Kidney (tissue), 14 donors: ENCODE results near the gene PSIP1. TPM values are rescaled to one million over a fixed set of nuclear protein-coding genes. Genes with fewer than 3 reads are reported as not detected.

Experiments used
- DNase-seq, 5 donors: peaks; one replicate each; pipeline ENCODE4 v3.0.0-alpha.2; 2013 to 2020
- FAIRE-seq: peaks from 2 replicates; lab custom pipeline; 2012; peaks lifted over from hg19 to GRCh38; lab: Jason Lieb, UNC
- H3K27ac ChIP-seq, 2 donors: one replicate each; pipeline ENCODE4 v1.7.0; 2013; ENCODE audit warnings: low read depth in 2 of 2, low read length in 2 of 2, inconsistent platforms in 1 of 2
- H3K27me3 ChIP-seq: one replicate; pipeline ENCODE4 v1.7.1; 2013; ENCODE audit warnings: low read length, inconsistent platforms; ENCODE audit not compliant: control insufficient read depth, insufficient read depth
- H3K36me3 ChIP-seq, 3 donors: one replicate each; pipeline versions ENCODE4 v1.7.0 to v1.7.1; 2013; ENCODE audit warnings: low read length in 3 of 3, control low read depth in 1 of 3, inconsistent platforms in 1 of 3; ENCODE audit not compliant: insufficient read depth in 3 of 3, control insufficient read depth in 2 of 3
- H3K4me1 ChIP-seq, 3 donors: one replicate each; pipeline versions ENCODE4 v1.7.0 to v1.7.1; 2013; ENCODE audit warnings: low read length in 3 of 3, inconsistent platforms in 1 of 3, low read depth in 1 of 3; ENCODE audit not compliant: control insufficient read depth in 2 of 3, insufficient read depth in 2 of 3
- H3K4me3 ChIP-seq, 3 donors: one replicate each; pipeline versions ENCODE4 v1.7.0 to v1.8.1; 2013; ENCODE audit warnings: low read length in 3 of 3, control low read depth in 1 of 3, inconsistent platforms in 1 of 3
- H3K9ac ChIP-seq, 3 donors: one replicate each; pipeline versions ENCODE4 v1.7.0 to v1.7.1; 2013; ENCODE audit warnings: low read length in 3 of 3, control low read depth in 1 of 3, inconsistent platforms in 1 of 3
- H3K9me3 ChIP-seq, 3 donors: one replicate each; pipeline versions ENCODE4 v1.7.0 to v1.7.1; 2013; ENCODE audit warnings: low read length in 3 of 3, control low read depth in 1 of 3, inconsistent platforms in 1 of 3; ENCODE audit not compliant: control insufficient read depth in 2 of 3, insufficient read depth in 1 of 3
- intact Hi-C: fragments of 100-400 bp; cut with DNase I; formaldehyde crosslinking; loops from one replicate; pipeline ENCODE4 v1.11.1; 2022
- polyA plus RNA-seq: library from polyadenylated mRNA; stranded (reverse); fragments of 350-450 nt; fragmentation: Illumina TruSeq; extraction: RNeasy Lipid Tissue Mini Kit (QIAGEN cat#74804); gene quantifications from one replicate; pipeline ENCODE4 v1.2.3, GENCODE V29; 2014; ENCODE audit warnings: low read depth, low replicate concordance; ENCODE audit not compliant: insufficient read depth
- total RNA-seq: library from RNA; stranded (reverse); fragmentation: NEBNext Ultra II Directional; extraction: Animal tissue kit (Norgen Biotek cat#: 25700); gene quantifications from one replicate; pipeline ENCODE4 v1.2.1, GENCODE V29; 2021
- TF ChIP-seq, protein P1 (sequence below): IDR thresholded peaks from 3 replicates; pipeline ENCODE4 v1.5.1; 2012; ENCODE audit warnings: mild to moderate bottlenecking, moderate library complexity, borderline replicate concordance; ENCODE audit not compliant: insufficient read depth; ENCODE audit errors: extremely low read depth
- donor health status: control.
- donor health status: control.
- donor health status: control.
- donor health status: control.
- donor health status: control.
- donor health status: DM: yes; HTN: yes; CAD: no.
- donor health status: Normal renal cell carcinoma (clear cell type).

Gene PSIP1
- total and polyA plus RNA-seq, 2 donors from 2014 or later = 31.1 to 43.9 TPM

DNA sequence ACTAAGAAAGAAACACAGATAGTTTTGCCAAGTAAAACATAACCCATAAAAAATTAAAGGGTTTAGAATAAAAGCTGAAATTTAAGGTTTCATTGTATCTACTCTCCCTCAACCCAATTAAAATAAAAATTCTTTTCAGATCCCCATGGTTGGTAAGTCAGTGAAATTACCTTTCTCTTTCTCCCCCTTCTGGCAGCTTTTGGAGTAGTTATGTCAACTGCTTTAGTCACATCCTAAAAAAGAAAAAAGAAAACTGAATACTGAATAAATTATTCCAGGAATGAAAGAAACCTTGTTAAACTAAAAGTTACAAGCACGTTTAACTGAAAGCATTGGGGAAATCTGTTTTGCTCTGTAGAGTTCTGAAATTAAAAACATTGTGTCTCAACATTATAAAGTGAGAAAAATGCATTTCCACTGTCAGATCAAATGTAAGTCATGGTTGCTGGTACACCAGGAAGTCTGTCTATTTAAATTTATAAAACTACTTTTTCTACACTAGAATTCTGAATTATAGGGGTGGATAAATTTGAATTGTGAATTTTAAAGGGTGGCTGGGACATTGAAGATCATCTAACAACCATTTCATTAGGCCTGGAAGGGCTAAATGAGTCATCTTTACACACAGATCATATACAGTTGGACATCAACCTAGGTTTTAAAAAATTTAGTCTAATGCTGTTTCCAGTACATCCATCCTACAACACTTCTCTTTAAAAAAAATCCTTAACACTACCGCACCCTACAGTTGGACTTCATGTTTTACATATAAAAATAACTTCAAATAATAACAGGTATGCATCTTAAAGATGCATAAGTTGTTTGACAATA is 24.7 kb downstream of the PSIP1 start:
- H3K9ac ChIP-seq = no peak overlapping the region
- no peaks in the 10 kb centered on the region for H3K9me3 ChIP-seq
- intact Hi-C loops = no loop called here
- FAIRE-seq = peak; percentile 30
- peaks cover 0 to 10% (median 0%) of the 10 kb centered on the region in 3 donors for H3K36me3 ChIP-seq
- no peak overlapping the region for H3K27ac ChIP-seq
- H3K27me3 ChIP-seq = no peaks in the 10 kb centered on the region
- peak in 2 of 5 donors; percentile 47 to 62 for DNase-seq
- H3K4me1 ChIP-seq = no peaks in the 10 kb centered on the region
- TF ChIP-seq, protein P1, sequence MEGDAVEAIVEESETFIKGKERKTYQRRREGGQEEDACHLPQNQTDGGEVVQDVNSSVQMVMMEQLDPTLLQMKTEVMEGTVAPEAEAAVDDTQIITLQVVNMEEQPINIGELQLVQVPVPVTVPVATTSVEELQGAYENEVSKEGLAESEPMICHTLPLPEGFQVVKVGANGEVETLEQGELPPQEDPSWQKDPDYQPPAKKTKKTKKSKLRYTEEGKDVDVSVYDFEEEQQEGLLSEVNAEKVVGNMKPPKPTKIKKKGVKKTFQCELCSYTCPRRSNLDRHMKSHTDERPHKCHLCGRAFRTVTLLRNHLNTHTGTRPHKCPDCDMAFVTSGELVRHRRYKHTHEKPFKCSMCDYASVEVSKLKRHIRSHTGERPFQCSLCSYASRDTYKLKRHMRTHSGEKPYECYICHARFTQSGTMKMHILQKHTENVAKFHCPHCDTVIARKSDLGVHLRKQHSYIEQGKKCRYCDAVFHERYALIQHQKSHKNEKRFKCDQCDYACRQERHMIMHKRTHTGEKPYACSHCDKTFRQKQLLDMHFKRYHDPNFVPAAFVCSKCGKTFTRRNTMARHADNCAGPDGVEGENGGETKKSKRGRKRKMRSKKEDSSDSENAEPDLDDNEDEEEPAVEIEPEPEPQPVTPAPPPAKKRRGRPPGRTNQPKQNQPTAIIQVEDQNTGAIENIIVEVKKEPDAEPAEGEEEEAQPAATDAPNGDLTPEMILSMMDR = peak; percentile 49
- H3K4me3 ChIP-seq = no peak overlapping the region

DNA sequence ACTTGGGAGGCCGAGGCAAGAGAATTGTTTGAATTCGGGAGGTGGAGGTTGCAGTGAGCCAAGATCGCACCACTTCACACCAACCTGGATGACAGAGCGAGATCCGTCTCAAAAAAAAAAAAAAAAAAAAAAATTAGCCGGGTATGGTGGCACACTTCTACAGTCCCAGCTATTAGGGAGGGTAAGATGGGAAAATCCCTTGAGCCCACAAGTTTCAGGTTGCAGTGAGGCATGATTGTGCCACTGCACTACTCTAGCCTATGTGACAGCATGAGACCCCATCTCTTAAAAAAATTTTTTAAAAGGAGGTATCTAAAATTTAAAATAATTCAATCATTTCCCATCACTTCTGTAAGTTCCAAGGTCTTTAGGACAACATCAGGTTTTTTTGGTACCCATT is 26.0 kb downstream of the PSIP1 start:
- Histone ChIP-seq H3K27me3 (no peaks in the 10 kb centered on the region), H3K9me3 (no peaks in the 10 kb centered on the region), H3K27ac (no peak overlapping the region), H3K4me3 (no peak overlapping the region), H3K36me3 (peaks cover 0 to 10% (median 3%) of the 10 kb centered on the region in 3 donors), H3K4me1 (no peaks in the 10 kb centered on the region), H3K9ac (no peak overlapping the region)
- FAIRE-seq (no peak), DNase-seq (no peak)
- intact Hi-C loops = no loop called here
- TF ChIP-seq, protein P1 = no peak

DNA sequence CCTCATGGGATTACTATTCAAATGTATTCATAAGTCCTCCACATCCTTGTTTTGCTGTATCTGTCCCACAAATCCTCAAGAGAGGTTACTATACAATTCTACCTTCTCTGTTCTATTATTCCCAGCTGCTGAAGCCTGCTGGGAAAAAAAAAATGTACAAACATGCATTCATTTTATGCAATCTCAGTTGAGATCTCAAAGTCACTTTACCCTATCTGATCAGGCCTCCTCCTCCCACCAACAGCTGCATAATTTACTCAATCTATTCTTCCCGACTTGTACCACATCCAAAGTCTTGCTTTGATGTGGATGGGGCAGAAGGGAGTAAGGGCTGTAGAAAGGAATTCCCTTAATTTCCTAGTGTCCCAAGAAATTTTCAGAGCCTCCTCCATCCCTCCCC is 28.6 kb downstream of the PSIP1 start:
- H3K27me3 ChIP-seq = no peaks in the 10 kb centered on the region
- no peak overlapping the region for H3K9ac ChIP-seq
- TF ChIP-seq, protein P1 = no peak
- no peaks in the 10 kb centered on the region for H3K9me3 ChIP-seq
- no peak overlapping the region for H3K4me3 ChIP-seq
- no peak for FAIRE-seq
- peaks cover 0 to 10% (median 4%) of the 10 kb centered on the region in 3 donors for H3K36me3 ChIP-seq
- DNase-seq = peak in 2 of 5 donors; percentile 11 to 23
- intact Hi-C loops = no loop called here
- H3K4me1 ChIP-seq = no peaks in the 10 kb centered on the region
- no peak overlapping the region for H3K27ac ChIP-seq
